ENCODE measurements around the gene HIGD2A. TPM values are rescaled to one million over a fixed set of nuclear protein-coding genes. Genes with fewer than 3 reads are reported as not detected.

The HIGD2A gene
- total RNA-seq, 4 donors from 2014 or later, result 115 to 146 (median 137) TPM

- TF ChIP-seq CTCF (IDR thresholded peaks at IDR 0.05; ENCODE audit: low read depth), result no peak
Observed at GRCh38 chr5:176369934-176370711, 18.4 kb upstream of the HIGD2A start.

GRCh38 chr5:176371621-176372539 is 16.7 kb upstream of the HIGD2A start:
- TF ChIP-seq CTCF (IDR thresholded peaks at IDR 0.05; ENCODE audit: low read depth), result no peak

GRCh38 chr5:176373100-176373818 is 15.3 kb upstream of the HIGD2A start:
- no peak for TF ChIP-seq CTCF (IDR thresholded peaks at IDR 0.05; ENCODE audit: low read depth)

- no peak for TF ChIP-seq CTCF (IDR thresholded peaks at IDR 0.05; ENCODE audit: low read depth)
Observed at GRCh38 chr5:176379881-176380280, 8.7 kb upstream of the HIGD2A start.

GRCh38 chr5:176381423-176381822 is 7.1 kb upstream of the HIGD2A start:
- no peak for TF ChIP-seq CTCF (IDR thresholded peaks at IDR 0.05; ENCODE audit: low read depth)

GRCh38 chr5:176381979-176382378 is 6.6 kb upstream of the HIGD2A start:
- no peak for TF ChIP-seq CTCF (IDR thresholded peaks at IDR 0.05; ENCODE audit: low read depth)

Measured in subcutaneous adipose tissue (tissue), 4 donors.